Left lobe of liver (tissue), 2 donors: ENCODE results near the gene SLC12A5. TPM values are rescaled to one million over a fixed set of nuclear protein-coding genes. Genes with fewer than 3 reads are reported as not detected.
"Not testable (repeated sequence)": the region's sequence is repeated elsewhere in the genome, so short reads cannot be mapped to it uniquely, and the experiment has no call there.

ENCODE experiments used
- ATAC-seq: fragments of 200-7000 bp; cut with Tn5 transposase; one replicate; pipeline ENCODE4 v1.9.1; 2020; ENCODE audit warnings: mild to moderate bottlenecking, moderate library complexity
- DNase-seq: peaks from one replicate; pipeline ENCODE4 v3.0.0-alpha.2; 2020; ENCODE audit warnings: low spot score
- total RNA-seq: library from RNA; stranded (reverse); gene quantifications from one replicate; pipeline ENCODE4 v1.2.1, GENCODE V29; 2021
- donor health status: DM: no; HTN: no; CAD: no; lungs with moderate emphysema.
- donor health status: DM: no; HTN: yes; CAD: no.

The SLC12A5 gene
- total RNA-seq: not detected

DNA sequence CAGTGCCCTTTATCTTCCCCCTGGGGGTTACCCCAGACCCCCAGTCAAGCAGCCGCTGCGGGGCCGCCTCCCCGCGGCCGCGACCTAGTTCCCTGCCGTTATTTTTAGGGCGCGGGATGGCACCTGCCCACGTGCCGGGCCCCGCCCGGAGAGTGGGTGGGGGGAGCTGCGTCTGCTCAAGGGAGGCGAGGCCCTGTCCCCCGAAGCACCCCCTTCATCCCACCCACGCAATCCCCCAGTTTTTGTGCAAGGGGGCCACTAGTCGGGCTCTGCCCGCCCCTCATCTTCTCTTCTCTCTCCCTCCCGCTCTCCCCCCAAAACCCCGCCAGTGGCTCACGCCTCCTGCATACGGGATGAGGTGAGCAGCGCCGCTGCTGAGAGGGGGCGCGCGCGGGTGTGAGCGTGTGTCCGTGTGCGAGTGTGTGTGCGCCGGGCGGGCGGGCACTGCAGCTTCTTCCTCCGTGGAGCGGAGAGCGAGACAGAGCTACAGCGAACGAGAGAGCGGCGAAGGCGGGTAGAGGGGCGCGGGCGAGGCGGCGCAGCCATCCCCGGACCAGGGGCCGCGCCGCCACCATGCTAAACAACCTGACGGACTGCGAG, at the start of gene SLC12A5:
Gene SLC12A5 (plus strand): TSS at position 444 of the 600 bp plus-strand sequence. CDS start 130 bp downstream, at position 574.
- ATAC-seq: no peak
- DNase-seq: no peak

DNA sequence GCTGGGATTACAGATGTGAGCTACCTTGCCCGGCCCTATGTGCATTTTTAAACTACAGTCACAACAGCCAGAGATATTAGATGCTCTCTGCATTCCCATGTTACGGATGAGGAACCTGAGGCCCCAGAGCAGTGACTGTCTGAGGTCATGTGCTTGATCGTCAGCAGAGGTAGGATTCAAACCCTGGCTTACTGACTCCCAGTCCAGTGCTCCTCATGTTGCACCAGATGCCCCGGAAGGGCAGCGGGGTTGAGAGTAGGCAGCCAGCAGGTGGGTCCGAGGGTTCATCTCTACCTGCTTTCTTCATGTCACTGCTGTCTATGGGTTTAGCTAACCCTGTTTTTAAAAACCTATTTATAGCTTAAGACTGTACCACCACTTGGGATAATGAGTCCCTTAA, 47.8 kb upstream of the SLC12A5 start:
- ATAC-seq: no peak
- no peak for DNase-seq

DNA sequence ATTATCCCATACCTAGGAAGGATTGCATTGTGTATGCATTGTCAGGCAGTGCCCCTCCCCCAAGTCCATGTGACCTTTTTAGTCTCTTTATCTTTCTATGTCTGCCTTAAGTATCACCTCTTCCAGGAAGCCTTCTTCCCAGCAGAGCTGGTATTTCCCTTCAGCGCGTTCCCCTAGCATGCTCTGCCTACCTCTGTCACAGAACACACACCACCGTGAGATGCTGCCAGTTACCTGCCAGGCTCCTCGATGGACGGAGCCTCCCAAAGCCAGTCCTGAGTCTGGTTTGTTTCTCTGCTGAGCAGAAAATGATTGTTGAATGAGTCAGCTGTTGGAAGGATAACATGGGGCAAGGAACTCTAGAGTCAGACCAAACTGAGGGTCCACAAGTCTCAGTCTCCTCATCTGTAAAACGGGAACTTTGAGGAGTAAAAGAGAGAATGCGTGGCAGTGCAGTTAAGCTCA, 45.7 kb upstream of the SLC12A5 start:
- ATAC-seq (no peak), DNase-seq (no peak)

DNA sequence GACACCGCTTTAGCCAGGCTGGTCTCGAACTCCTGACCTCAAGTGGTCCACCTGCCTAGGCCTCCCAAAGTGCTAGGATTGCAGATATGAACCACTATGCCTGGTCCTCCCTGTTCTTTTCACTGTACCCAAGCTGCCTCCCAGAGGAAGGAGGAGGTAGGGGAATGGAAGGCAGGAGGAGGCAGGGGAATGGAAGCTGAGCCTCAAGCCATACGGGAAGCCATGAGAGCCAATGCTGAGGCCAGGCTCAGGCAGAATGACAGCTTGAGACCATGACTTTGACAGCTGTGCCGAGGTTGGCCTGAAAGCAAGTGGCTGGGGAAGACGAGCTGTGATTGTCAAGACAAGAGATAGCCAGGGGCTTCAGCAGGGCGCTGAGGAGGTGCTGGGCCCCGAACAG, 43.4 kb upstream of the SLC12A5 start:
- ATAC-seq (no peak), DNase-seq (no peak)

DNA sequence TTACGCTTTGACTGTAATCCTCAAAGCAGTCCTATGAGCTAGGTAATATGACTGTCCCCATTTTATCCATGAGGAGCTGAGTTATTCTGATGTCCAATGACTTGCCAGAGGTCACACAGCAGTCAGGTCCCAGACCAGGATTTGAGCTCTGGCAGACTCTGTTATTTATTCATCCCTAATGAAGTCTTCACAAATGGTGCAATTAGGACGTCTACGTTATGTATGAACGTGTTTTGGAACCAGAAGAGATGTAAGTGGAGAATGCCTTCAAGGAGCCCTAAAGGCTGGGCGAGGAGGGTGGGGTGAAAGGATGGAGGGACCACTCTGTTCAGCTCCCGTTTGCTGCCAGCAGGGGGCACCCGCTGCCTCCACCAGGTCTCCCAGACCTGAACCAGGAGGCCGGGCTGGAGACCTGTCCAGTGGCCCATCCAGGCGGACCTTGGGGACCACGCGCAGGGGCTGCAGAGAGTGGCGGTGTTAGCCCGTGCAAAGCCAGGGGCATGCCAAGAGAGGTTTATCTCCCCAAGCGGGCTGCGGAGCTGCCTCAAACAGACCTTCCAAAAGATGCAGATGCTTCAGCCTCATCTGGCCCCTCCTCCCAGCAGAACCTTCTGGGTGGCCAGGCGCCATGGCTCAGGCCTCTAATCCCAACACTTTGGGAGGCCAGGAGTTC, 41.8 kb upstream of the SLC12A5 start:
- no peak for DNase-seq
- peak; percentile 97 for ATAC-seq

DNA sequence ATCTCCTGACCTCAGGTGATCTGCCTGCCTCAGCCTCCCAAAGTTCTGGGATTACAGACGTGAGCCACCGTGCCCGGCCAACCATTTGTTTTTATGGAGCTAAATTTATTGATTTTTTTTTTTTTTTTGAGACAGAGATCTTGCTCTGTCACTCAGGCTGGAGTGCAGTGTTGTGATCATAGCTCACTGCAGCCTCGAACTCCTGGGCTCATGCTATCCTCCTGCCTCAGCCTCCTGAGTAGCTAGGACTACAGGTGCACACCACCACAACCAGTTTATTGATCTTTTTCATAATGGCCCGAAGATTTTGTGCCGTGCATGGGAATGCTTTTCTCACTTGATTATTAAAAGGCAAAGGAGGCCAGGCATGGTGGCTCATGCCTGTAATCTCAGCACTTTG, 40.2 kb upstream of the SLC12A5 start:
- not testable (repeated sequence) for ATAC-seq, DNase-seq

DNA sequence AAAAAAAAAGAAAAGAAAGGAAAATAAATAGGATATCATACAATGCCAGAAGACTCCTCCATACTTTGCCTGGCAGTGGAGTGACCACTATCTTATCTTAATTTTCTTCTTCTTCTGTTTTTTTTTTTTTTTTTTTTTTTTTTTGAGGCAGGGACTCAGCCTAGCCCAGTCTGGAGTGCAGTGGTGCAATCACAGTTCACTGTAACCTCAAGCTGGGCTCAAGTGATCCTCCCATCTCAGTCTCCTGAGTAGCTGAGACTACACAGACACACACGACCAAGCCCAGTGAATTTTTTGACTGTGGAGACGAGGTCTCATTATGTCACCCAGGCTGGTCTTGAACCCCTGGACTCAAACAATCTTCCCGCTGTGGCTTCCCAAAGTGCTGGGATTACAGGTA, 37.4 kb upstream of the SLC12A5 start:
- no peak for DNase-seq

DNA sequence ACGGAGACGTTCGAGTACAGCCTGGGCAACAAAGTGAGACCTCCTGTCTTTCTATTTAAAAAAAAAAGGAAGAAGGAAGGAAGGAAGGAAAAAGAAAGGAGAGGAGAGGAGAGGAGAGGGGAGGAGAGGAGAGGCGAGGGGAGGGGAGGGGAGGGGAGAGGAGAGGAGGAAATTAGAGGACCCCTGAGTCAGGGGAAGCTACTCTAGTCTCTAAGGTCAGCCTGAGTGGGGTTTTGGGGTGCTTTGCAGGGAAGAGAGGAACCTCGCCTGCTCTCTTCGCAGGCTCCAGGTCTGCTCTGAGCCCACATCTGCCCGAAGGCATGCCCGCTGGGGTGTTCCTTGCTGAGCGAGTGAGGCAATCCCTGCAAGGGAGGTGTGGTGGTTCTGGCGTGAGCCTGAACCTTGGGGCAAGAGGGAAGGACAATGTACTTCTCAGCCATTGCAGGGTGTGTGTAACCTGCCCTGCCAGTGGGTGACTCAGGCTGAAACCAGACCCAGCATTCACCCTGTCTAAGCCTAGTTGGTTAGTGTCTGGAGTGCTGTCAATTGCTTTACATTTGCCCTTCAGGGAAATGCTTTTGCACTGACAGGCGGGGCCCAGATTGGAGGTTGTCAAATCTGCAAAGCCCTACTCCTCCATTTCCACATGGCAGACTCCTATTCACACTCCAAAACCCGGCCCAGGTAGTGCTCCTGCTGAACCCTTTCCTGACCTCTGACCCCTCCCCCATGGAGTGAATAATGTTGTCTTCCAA, 35.6 kb upstream of the SLC12A5 start:
- ATAC-seq (no peak), DNase-seq (no peak)

More for the DNA sequence above, 37.4 kb upstream of the SLC12A5 start:
- no peak for ATAC-seq

DNA sequence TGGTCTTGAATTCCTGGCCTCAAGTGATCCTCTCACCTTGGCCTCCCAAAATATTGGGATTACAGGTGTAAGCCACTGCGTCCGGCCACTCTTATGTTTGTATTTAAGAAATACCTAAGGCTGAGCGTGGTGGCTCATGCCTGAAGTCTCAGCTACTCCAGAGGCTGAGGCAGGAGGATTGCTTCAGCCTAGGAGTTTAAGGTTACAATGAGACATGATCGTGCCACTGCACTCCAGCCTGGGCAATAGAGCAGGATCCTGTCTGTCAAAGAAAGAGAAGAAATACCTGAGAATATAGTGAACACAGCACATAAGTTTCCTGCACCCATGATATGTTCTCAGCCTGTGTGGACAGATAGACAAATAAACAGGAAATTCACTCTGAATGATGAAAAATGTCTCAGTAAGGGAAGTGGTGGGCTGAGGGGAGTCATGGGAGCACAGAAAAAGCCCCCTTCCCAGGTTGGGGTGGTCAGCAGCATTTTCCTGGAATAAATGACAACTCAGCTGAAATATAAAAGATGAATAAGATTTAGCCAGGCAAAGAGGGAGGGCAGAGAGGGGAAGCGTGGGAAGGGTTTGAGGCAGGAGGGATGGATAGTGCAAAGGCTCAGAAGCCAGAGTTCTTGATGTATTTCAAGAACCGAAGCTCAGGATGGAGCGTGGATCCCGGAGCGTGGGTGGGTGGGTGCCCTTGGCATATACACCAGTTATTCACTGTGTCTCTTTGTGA, 34.1 kb upstream of the SLC12A5 start:
- DNase-seq: no peak
- ATAC-seq: no peak

DNA sequence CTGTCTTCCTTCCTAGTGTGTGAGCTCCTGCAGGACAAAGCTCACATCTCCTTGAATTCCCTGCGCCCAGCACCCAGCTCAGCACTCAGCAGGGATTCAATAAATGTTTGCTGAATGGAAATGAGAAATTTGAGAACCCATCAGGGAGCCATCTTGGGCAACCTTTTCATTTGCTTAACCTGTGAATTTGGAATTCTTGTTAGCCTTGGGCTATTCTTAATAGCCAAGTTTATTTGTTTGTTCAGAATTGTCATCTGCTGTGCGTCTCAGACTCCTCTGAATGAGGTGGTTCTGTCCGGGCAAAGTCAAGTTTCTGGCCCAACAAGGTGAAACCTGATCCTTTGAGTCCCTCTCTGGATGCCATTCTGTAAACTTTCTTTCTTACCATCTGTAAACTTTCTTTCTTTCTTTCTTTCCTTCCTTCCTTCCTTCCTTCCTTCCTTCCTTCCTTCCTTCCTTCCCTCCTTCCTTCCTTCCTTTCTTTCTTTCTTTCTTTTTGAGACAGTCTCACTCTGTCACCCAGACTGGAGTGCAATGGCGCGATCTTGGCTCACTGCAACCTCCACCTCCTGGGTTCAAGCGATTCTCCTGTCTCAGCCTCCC, 33.4 kb upstream of the SLC12A5 start:
- DNase-seq, ATAC-seq: not testable (repeated sequence)

DNA sequence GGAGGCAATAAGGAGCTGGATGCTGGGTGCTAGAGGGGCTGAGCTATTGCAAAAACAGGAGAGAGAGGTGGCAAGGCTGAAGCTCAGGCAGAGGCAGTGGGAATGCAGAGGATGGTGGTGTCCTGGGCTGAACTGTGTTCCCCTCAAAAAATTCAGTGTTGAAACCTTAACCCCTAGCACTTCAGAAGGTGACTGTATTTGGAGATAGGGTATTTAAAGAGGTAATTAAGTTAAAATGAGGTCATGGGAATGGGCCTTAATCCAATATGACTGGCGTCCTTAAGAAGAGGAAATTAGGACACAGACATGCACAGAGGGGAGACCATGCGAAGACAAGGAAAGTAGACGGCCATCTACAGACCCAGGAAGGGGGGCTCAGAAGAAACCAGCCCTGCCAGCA, 31.8 kb upstream of the SLC12A5 start:
- DNase-seq: no peak
- ATAC-seq: no peak

DNA sequence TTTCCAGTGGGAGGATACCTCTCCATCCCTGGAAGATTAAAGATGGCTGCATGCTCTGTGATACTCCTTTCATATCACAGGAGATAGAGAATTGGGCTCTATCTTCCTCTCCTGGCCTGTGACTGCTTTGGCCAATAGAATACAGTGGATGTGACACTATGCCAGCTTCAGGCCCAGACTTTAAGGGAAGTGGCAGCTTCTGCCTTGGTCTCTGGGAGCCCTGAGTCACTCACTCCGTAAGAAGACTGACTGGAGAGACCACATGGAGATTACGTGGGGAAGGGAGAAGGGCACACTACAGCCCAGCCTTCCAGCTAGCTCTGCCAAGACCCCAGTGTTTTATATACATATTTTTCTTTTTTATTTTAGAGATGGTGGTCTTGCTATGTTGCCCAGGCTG, 30.7 kb upstream of the SLC12A5 start:
- DNase-seq (no peak), ATAC-seq (no peak)

DNA sequence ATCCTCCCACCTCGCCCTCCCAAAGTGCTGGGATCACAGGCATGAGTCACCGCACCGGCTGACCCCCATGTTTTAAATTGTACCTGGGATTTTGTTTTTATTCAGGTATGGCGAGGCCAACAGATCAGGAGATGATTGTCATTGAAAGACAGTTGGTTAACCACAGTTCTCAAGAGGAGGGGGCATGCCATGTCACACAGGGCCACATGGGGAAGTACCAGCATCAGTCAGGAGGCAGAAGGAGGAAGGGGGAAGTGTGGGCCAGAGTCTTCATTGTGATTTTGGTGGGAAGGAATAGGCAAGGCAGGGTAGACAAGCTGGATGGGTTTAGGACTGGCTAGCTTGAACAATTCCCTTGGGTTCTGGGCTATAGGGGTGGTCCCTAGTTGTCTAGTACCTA, 30.3 kb upstream of the SLC12A5 start:
- ATAC-seq: no peak
- no peak for DNase-seq

DNA sequence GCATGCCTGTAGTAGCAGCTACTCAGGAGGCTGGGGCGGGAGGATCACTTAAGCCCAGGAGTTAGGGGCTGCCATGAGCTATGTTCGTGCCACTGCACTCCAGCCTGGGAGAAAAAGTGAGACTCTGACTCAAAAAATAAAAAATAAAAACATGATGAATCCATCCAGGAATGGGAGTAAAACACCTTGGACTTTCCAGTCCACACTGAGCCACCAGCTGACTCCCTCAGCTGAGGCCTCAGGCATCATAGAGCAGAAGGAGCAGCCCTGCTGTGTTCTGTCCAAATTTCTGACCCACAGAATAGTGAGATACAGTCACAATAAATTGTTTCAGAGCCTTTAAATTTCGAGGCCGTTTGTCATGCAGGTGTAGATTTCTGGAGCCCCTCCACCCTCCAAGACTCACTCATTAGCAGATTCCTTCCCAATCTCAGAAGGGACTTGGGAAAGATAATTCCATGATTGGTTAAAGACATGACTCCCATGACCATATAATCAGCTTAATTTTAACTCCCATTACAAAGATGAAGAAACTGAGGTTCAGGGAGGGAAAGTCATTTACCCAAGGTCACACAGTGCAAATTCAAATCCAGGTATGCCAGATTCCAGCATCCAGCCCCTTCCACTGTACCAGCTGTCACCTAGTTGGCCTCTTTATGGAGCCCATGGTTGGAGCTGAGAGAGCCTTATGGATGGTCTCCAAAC, 29.3 kb upstream of the SLC12A5 start:
- DNase-seq: no peak

DNA sequence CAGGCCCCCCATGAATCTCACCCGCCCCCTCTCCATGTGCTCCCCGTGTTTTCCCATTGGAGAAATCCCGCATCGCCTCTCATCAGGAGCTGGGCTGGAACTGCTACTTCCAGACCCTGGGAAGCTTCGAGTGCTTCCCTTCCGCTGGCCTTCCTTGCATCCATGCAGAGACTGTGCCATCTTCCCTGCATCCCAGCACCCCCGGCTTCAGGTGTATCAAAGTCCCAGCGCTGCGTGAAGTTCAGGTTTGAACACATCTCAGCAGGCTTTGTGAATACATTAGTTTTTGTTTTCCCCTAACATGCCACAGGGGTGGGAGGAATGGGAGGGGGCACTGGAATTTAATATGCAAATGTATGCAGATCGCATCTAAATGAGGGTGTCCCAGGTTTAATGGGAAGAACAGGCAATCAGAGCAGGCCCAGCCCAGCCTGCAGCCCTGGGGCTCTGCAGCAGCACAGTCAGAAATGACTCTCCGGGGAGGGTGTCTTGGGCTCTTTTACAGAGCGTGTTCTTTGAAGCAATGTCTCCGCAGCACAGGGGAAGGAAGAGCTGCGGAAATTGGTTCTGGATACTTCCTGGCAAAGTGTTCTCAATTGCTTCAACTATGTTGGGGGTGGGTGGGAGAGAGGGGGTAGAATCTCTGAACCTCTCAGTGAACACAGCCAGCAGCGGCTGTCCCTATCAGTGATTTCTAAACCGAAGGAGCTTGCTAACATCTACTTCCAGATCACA, 28.6 kb upstream of the SLC12A5 start:
- DNase-seq: no peak
- ATAC-seq: no peak

More for the DNA sequence above, 29.3 kb upstream of the SLC12A5 start:
- ATAC-seq: no peak

DNA sequence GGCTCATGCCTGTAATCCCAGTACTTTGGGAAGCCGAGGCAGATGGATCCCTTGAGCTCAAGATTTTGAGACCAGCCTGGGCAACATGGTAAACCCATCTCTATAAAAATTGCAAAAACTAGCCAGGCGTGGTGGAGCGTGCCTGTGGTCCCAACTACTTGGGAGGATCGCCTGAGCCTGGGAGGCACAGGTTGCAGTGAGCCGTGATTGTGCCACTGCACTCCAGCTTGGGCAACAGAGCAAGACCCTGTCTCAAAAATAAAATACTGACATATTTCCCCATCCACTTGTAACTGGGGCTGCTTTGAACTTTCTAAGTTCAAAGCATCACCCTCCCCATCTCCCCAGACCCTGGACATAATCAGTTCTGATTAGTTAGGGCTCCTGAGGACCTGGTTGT, 27.5 kb upstream of the SLC12A5 start:
- no peak for DNase-seq
- ATAC-seq: no peak

DNA sequence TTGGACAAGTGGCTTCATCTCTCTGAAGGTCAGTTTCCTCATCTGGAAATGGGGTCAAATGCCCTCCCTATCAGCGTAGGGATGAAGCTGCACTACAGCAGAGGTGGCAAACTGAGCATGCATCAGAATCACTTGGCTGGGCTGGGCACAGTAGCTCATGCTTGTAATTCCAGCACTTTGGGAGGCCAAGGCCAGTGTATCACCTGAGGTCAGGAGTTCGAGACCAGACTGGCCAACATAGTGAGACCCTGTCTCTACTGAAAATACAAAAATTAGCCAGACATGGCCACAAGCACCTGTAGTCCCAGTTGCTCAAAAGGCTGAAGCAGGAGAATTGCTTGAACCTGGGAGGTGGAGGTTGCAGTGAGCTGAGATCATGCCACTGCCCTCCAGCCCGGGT, 27.0 kb upstream of the SLC12A5 start:
- no peak for ATAC-seq
- no peak for DNase-seq

DNA sequence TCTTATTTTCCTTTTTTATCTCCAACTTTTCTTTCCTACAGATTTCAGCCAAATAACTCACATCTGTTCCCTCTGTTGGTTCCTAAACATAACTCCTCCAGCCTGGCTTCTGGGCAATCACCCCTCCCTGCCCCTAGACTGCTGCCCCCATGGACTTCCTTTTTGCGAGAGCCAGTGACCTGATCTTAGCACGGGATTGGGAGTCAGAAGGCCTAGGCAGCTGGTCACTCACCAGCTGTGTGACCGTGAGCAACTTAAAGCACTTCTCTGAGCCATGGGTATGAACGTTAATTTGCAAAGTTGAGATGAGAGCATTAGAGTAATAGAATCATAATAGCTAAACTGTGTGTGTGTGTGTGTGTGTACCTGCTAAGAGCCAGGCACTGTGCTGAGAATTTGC, 24.8 kb upstream of the SLC12A5 start:
- peak; percentile 48 for ATAC-seq
- DNase-seq: no peak

DNA sequence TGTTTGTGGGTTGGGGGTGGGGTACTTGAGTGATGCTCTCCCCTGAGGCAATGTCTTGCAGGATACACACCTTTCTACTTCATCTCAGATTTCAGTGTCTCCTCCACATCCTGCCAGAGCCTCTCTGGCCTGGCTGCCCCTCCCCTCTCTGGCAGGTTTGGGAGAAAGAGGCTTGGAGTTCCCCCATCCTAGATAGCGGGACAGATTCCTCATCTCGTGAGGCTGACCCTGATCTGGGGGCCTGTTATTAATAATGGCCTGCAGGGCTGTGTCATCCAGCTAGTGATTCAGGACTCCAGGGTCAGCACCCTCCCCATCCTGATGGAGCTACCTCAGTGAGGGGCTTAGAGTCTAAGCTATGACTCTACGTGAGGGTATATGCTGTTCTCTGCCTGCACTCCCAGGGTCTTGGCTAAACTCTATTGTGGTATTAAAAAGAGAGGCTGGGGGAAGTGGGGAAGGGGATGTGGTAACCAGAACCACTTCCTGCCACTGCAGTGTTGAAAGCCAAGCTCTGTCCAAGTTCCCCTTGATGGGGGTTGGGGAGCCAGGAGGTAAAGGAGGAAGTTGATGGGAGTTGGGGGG, 24.0 kb upstream of the SLC12A5 start:
- ATAC-seq: peak; percentile 41
- no peak for DNase-seq
